ENCODE measurements around the gene RNF11.

DNA sequence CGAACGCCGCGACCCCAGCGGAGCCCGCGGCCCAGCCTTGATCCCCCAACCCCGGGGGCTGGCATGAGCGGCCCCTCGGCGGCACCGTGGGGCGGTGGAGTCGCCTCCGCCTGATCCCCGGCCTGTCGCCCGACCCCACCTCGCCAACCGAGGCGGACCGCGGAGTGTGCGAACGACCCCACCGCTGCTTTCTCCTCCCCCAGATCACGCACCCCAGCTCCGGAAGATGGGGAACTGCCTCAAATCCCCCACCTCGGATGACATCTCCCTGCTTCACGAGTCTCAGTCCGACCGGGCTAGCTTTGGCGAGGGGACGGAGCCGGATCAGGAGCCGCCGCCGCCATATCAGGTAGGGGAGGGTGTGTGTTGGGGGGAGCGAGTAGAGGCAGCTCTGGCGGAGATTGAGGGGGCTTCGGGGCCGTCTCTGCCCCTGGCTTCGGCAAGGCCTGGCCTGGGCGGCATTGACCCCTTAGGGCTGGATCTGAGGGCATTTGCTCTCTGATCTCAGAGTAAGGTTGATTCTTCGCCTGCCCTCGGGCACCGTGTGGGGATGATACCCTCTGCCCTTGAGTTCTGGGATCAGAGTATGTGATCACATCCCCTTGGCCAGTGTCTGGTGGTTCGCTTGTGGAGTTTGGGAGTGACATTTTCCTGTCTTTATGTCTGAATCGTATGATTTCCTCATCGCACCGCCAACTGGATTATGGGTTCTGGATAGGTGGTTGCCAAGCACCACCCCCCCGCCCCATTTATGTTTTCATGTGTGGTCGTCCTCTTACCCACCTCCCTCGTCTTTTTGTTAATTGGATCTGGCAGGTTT is 668 bp downstream of the RNF11 start:
- TF ChIP-seq, protein P1, sequence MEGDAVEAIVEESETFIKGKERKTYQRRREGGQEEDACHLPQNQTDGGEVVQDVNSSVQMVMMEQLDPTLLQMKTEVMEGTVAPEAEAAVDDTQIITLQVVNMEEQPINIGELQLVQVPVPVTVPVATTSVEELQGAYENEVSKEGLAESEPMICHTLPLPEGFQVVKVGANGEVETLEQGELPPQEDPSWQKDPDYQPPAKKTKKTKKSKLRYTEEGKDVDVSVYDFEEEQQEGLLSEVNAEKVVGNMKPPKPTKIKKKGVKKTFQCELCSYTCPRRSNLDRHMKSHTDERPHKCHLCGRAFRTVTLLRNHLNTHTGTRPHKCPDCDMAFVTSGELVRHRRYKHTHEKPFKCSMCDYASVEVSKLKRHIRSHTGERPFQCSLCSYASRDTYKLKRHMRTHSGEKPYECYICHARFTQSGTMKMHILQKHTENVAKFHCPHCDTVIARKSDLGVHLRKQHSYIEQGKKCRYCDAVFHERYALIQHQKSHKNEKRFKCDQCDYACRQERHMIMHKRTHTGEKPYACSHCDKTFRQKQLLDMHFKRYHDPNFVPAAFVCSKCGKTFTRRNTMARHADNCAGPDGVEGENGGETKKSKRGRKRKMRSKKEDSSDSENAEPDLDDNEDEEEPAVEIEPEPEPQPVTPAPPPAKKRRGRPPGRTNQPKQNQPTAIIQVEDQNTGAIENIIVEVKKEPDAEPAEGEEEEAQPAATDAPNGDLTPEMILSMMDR (IDR thresholded peaks at IDR 0.05; ENCODE audit: insufficient read depth, low read depth, low read length) = no peak
- TF ChIP-seq EZH2 (IDR thresholded peaks at IDR 0.05; ENCODE audit: insufficient read depth, low read length) = no peak
